GM18520 (cell line): ENCODE data around the gene IRF4.
"Not testable (repeated sequence)": the region's sequence is repeated elsewhere in the genome, so short reads cannot be mapped to it uniquely, and the experiment has no call there.

Experiments
- ATAC-seq: cut with Tn5 transposase; IDR thresholded peaks from one replicate; pipeline ENCODE4 v1.9.1; 2021; ENCODE audit not compliant: unreplicated experiment

Gene IRF4

GRCh38 chr6:415087-415486 lies 23.5 kb downstream of the IRF4 start:
- ATAC-seq: no peak

- ATAC-seq: no peak
Observed at GRCh38 chr6:421211-421610, 29.7 kb downstream of the IRF4 start.

GRCh38 chr6:422433-423054 lies 31.0 kb downstream of the IRF4 start:
- ATAC-seq: no peak

GRCh38 chr6:423055-423798 lies 31.7 kb downstream of the IRF4 start:
- ATAC-seq: no peak

GRCh38 chr6:423799-424345 lies 32.3 kb downstream of the IRF4 start:
- ATAC-seq: no peak

GRCh38 chr6:424741-425417 lies 33.3 kb downstream of the IRF4 start:
- ATAC-seq: no peak

GRCh38 chr6:425418-425788 lies 33.9 kb downstream of the IRF4 start:
- ATAC-seq: not testable (repeated sequence)

- ATAC-seq: not testable (repeated sequence)
Observed at GRCh38 chr6:426198-426738, 34.7 kb downstream of the IRF4 start.

GRCh38 chr6:428047-428603 lies 36.6 kb downstream of the IRF4 start:
- no peak for ATAC-seq

GRCh38 chr6:429515-430121 lies 38.1 kb downstream of the IRF4 start:
- ATAC-seq: no peak

- no peak for ATAC-seq
Observed at GRCh38 chr6:431504-431903, 40.0 kb downstream of the IRF4 start.

- no peak for ATAC-seq
Observed at GRCh38 chr6:431986-432385, 40.4 kb downstream of the IRF4 start.

- ATAC-seq: no peak
Observed at GRCh38 chr6:434051-434705, 42.6 kb downstream of the IRF4 start.

GRCh38 chr6:435441-436307 lies 44.1 kb downstream of the IRF4 start:
- no peak for ATAC-seq

GRCh38 chr6:436308-437036 lies 44.9 kb downstream of the IRF4 start:
- no peak for ATAC-seq

GRCh38 chr6:437037-437392 lies 45.5 kb downstream of the IRF4 start:
- ATAC-seq: no peak

GRCh38 chr6:438634-439170 lies 47.1 kb downstream of the IRF4 start:
- no peak for ATAC-seq

GRCh38 chr6:439641-440167 lies 48.2 kb downstream of the IRF4 start:
- ATAC-seq: no peak
